Transverse colon (tissue), 4 donors: ENCODE data around the gene ANKRD62.

ENCODE experiments used
- EP300 ChIP-seq: sonication (generic); formaldehyde crosslinking; IDR thresholded peaks from one replicate; pipeline ENCODE4 v1.6.1; 2017; ENCODE audit warnings: antibody characterized with exemption, low read depth
- POLR2AphosphoS5 ChIP-seq, 3 donors: sonication (generic); formaldehyde crosslinking; IDR thresholded peaks; one replicate each; pipeline ENCODE4 v1.6.1; 2016; ENCODE audit warnings: antibody characterized with exemption in 3 of 3
- TF ChIP-seq, protein P1 (sequence below), 5 experiments: fragments of 200-600 bp in 3 of 5; fragments of 450-650 bp in 2 of 5; sonication (generic) in 3 of 5; IDR thresholded peaks; 1 replicate in 2 of 5; 2 replicates in 3 of 5; pipeline ENCODE4 v1.5.1; 2016 to 2017; ENCODE audit warnings: antibody characterized with exemption in 5 of 5, inconsistent platforms in 3 of 5, mild to moderate bottlenecking in 2 of 5, moderate library complexity in 1 of 5

GRCh38 chr18:12086249-12086648 lies 7.4 kb upstream of the ANKRD62 start:
- TF ChIP-seq, protein P1, sequence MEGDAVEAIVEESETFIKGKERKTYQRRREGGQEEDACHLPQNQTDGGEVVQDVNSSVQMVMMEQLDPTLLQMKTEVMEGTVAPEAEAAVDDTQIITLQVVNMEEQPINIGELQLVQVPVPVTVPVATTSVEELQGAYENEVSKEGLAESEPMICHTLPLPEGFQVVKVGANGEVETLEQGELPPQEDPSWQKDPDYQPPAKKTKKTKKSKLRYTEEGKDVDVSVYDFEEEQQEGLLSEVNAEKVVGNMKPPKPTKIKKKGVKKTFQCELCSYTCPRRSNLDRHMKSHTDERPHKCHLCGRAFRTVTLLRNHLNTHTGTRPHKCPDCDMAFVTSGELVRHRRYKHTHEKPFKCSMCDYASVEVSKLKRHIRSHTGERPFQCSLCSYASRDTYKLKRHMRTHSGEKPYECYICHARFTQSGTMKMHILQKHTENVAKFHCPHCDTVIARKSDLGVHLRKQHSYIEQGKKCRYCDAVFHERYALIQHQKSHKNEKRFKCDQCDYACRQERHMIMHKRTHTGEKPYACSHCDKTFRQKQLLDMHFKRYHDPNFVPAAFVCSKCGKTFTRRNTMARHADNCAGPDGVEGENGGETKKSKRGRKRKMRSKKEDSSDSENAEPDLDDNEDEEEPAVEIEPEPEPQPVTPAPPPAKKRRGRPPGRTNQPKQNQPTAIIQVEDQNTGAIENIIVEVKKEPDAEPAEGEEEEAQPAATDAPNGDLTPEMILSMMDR (IDR thresholded peaks at IDR 0.05): no peak
- no peak for TF ChIP-seq EP300
- peak in 1 of 3 donors; percentile 30 for TF ChIP-seq POLR2AphosphoS5 (IDR thresholded peaks at IDR 0.05)
